Smooth muscle cell of the brain vasculature (primary cell): ENCODE results near the gene TNFAIP2.
"Not testable (repeated sequence)": the region's sequence is repeated elsewhere in the genome, so short reads cannot be mapped to it uniquely, and the experiment has no call there.

Experiments used
- DNase-seq: peaks from one replicate; pipeline ENCODE4 v3.0.0-alpha.2; 2012; ENCODE audit warnings: low read depth, low spot score

TNFAIP2 gene

GRCh38 chr14:103155826-103156394 lies 32.6 kb downstream of the TNFAIP2 start:
- DNase-seq = no peak

DNA sequence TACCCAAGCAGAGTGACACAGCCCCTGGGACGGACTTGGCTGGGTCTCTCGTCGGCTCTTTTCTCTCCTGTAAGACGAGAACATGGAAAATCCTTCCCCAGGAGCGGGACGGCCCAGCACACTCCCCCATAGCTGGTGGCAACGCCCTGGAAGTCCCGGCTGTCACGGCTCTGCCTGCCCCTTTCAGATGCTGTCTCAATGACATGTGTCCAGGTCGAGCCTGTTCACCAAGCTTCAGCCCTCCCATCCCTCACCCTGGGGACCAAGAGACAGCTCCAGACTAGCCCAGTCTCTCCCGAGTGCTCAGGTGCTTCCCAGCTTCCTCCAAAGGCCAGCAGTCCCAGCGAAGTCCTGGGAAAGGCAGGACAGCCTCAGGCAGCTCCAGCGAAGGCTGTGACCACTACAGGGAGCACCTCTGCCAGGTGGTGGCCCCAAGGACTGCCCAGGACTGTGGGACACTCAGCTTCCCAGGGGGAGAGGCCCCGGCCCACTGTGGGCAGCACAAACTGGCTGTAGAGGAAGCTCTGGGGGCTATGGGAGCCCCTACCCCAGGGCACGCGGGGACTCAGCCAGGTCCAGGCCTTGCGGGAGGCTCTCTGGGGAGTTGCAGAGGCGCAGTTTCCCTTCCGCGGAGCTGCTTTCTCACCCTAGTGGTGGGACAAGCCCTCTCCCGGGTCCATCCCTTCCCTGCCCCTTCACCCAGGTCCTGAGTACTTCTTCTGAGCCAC lies 33.6 kb downstream of the TNFAIP2 start:
- no peak for DNase-seq

- DNase-seq = no peak
These were observed 34.7 kb downstream of the TNFAIP2 start for GRCh38 chr14:103157969-103158368.

GRCh38 chr14:103158688-103159087 lies 35.4 kb downstream of the TNFAIP2 start:
- no peak for DNase-seq

- DNase-seq = no peak
These were observed 37.2 kb downstream of the TNFAIP2 start for GRCh38 chr14:103160321-103161053.

DNA sequence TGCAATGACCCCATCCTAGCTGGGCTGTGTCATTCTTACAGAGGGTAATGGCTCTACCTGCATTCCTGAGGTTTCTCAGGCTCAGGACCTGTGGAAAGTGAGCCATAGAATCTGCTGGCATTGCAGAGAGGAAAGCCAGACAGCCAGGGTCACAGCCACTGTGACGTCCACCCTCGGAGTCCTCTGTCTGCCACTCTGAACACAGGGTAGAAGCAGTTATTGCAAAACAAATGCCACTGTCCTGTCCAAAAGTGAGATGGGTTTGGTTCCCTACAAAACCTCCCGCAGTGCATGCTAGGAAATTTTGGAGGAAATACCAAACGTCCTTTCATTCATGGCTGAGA lies 37.8 kb downstream of the TNFAIP2 start:
- no peak for DNase-seq

DNA sequence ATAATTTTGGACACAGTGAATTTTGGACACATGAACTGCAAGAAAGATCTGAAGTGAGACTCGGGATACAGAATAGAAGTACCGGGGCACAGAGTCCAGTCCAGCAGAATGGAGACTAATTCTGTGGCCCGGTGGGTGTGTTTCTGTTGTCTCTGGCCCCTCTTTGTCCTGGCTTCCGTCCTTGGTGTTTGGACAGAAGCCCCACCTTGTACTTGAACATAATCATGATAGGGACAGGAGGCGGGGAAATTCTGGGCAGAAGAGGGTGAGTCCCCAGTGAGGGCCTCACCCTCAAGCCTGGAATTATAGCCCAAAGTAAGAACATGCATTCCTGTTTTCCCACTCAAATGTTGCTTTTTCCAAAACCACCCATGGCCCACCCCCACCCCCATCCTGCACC lies 39.9 kb downstream of the TNFAIP2 start:
- DNase-seq = no peak

DNA sequence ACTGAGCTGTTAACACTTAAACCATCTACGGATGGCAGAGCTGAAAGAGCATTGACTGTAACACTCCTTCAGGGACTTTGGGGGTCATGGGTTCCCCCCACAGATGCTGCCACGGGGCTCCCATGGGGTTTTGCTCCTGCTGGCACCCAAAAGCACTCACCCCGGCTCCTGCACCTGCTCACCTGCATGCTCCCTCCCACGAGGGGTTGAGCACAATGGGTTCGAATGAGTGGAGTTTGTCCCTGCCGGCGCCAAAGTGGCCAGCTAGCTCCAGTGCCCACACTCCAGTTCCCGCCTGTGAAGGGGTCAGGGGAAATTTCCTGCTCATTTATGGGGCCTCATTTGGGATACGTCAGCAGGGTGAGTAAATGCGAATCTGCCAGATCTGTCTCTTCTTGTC lies 40.7 kb downstream of the TNFAIP2 start:
- DNase-seq = no peak

DNA sequence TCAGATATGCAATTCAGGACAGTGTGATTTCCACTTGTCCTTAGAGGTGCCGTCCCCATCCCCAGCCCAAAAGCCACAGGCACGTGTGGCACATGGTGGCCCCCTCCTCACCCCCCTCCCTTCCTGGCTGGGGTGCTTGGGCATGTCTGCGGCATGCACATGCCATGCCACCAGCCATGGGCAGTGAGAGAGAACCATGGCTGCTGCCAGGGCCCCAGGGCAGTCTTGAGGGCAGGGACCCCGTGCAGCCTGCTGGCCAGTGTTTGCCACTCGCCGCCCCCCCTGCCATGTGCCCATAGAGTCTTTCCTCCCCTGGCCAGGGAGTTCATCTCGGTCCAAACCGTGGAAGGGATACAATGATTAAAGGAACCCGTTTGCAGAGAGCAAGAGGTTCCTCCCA lies 41.5 kb downstream of the TNFAIP2 start:
- DNase-seq = no peak

DNA sequence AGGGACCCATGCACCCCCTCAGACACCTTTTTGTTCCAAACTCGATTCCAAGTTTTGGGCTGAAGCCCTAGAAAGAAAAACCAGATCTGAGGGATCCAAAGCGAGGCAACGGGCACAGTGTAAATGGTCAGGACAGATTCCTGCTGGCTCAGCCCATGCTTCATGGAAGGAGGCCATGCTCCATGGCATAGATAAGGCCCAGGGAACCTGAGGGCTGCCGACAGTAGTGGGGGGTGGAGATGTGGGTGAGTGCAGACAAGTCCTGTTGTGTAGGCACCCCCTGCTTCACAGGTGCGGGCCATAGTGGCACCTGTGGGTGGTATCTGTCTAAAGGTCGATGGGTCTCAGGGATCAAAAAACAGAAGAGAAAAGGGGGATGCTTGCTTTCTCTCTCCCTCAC lies 42.1 kb downstream of the TNFAIP2 start:
- DNase-seq = no peak

GRCh38 chr14:103169954-103170353 lies 46.7 kb downstream of the TNFAIP2 start:
- no peak for DNase-seq

GRCh38 chr14:103171206-103171605 lies 47.9 kb downstream of the TNFAIP2 start:
- DNase-seq = not testable (repeated sequence)

DNA sequence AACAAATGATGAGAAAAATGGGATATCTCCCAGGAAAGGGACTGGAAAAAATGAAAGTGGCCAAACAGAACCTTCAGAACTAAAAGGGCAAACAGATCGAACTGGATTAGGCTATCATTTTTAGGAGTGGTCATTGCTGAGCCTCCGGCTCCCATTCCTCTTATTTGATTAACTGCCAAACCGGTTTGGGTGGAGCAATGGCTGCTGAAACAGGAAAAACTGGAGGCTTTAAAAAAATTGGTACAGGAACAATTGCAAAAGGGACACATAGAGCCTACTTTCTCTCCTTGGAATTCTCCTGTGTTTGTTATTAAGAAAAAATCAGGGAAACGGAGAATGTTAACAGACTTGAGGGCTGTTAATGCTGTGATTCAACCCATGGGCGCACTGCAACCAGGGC lies 49.7 kb downstream of the TNFAIP2 start:
- no peak for DNase-seq

DNA sequence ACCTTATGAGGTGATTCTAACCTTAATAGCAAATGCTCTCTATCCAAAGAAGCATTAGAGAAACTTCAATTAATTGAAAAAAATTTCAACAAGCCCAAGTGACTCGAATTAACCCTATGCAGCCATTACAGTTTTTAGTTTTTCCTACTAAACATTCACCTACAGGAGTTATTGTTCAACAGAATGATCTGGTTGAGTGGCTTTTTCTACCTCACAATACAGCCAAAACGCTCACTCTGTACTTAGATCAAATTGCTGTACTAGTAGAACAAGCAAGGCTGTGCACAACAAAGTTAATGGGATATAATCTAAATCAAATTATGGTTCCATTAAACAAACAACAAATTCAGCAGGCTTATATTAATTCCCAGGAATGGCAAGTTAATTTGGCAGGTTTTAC lies 50.6 kb downstream of the TNFAIP2 start:
- not testable (repeated sequence) for DNase-seq

GRCh38 chr14:103176176-103176575 lies 52.9 kb downstream of the TNFAIP2 start:
- DNase-seq = not testable (repeated sequence)

- DNase-seq = no peak
These were observed 54.1 kb downstream of the TNFAIP2 start for GRCh38 chr14:103177376-103177775.

GRCh38 chr14:103178521-103178920 lies 55.3 kb downstream of the TNFAIP2 start:
- no peak for DNase-seq

- no peak for DNase-seq
These were observed 55.8 kb downstream of the TNFAIP2 start for GRCh38 chr14:103179094-103179493.

DNA sequence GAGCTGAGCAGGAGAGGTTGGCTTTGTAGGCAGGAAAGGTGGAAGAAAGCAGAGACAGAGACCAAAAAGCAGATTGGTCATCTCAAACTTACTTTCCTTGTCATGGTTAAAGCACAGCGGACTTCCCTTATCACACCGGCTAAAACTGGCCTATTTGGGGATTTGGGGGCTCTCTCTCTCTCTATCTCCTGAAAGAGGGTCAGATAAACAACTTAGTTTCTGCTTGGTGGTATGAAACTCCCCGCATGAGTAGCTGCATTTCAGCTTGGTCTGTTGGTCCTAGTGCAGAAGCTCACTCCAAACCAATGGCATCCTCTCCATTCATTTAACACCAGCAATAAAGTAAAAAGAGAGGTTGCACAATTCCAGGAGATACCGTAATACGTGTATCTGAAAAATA lies 57.1 kb downstream of the TNFAIP2 start:
- DNase-seq = no peak

GRCh38 chr14:103184046-103184445 lies 60.8 kb downstream of the TNFAIP2 start:
- no peak for DNase-seq

- DNase-seq = peak; percentile 24
These were observed 62.1 kb downstream of the TNFAIP2 start for GRCh38 chr14:103185051-103186029.
